ENCODE data around the gene ESR2.

ESR2 gene

GRCh38 chr14:64178814-64179213, 115.4 kb downstream of the ESR2 start:
- H3K4me3 ChIP-seq (ENCODE audit: low read depth, low read length) = no peak overlapping the region
- no peak overlapping the region for H2AFZ ChIP-seq
- no peak overlapping the region for H3K4me2 ChIP-seq (ENCODE audit: low read length)
- no peaks in the 10 kb centered on the region for H3K79me2 ChIP-seq
- no peaks in the 10 kb centered on the region for H3K4me1 ChIP-seq
- H3K9ac ChIP-seq = no peak overlapping the region
- no peak overlapping the region for H3K27ac ChIP-seq
- no peaks in the 10 kb centered on the region for H3K27me3 ChIP-seq (ENCODE audit: control insufficient read depth, insufficient read depth, low read length)
- no peaks in the 10 kb centered on the region for H3K9me3 ChIP-seq (ENCODE audit: control insufficient read depth, low read length)
- no peak for TF ChIP-seq CTCF (IDR thresholded peaks at IDR 0.05)
- no peaks in the 10 kb centered on the region for H3K36me3 ChIP-seq (ENCODE audit: control insufficient read depth, insufficient read depth, low read length)

- Histone ChIP-seq H3K4me2 (ENCODE audit: low read length) (no peak overlapping the region), H3K9me3 (ENCODE audit: control insufficient read depth, low read length) (no peaks in the 10 kb centered on the region), H3K4me3 (ENCODE audit: low read depth, low read length) (no peak overlapping the region), H3K27ac (no peak overlapping the region), H3K79me2 (no peaks in the 10 kb centered on the region), H3K9ac (no peak overlapping the region), H3K36me3 (ENCODE audit: control insufficient read depth, insufficient read depth, low read length) (no peaks in the 10 kb centered on the region), H2AFZ (no peak overlapping the region), H3K27me3 (ENCODE audit: control insufficient read depth, insufficient read depth, low read length) (no peaks in the 10 kb centered on the region), H3K4me1 (no peaks in the 10 kb centered on the region)
- TF ChIP-seq CTCF (IDR thresholded peaks at IDR 0.05) = no peak
Measured at GRCh38 chr14:64176330-64176729, 117.8 kb downstream of the ESR2 start.

GRCh38 chr14:64174922-64175782, 119.0 kb downstream of the ESR2 start:
- Histone ChIP-seq H3K36me3 (ENCODE audit: control insufficient read depth, insufficient read depth, low read length) (no peaks in the 10 kb centered on the region), H2AFZ (no peak overlapping the region), H3K9ac (no peak overlapping the region), H3K4me1 (no peaks in the 10 kb centered on the region), H3K79me2 (no peaks in the 10 kb centered on the region), H3K9me3 (ENCODE audit: control insufficient read depth, low read length) (no peaks in the 10 kb centered on the region), H3K4me3 (ENCODE audit: low read depth, low read length) (no peak overlapping the region), H3K27ac (no peak overlapping the region), H3K27me3 (ENCODE audit: control insufficient read depth, insufficient read depth, low read length) (no peaks in the 10 kb centered on the region), H3K4me2 (ENCODE audit: low read length) (no peak overlapping the region)
- no peak for TF ChIP-seq CTCF (IDR thresholded peaks at IDR 0.05)

GRCh38 chr14:64170181-64170580, 124.0 kb downstream of the ESR2 start:
- Histone ChIP-seq H2AFZ (no peak overlapping the region), H3K27me3 (ENCODE audit: control insufficient read depth, insufficient read depth, low read length) (no peaks in the 10 kb centered on the region), H3K9ac (no peak overlapping the region), H3K27ac (no peak overlapping the region), H3K4me1 (no peaks in the 10 kb centered on the region), H3K4me3 (ENCODE audit: low read depth, low read length) (no peak overlapping the region), H3K36me3 (ENCODE audit: control insufficient read depth, insufficient read depth, low read length) (no peaks in the 10 kb centered on the region), H3K79me2 (no peaks in the 10 kb centered on the region), H3K4me2 (ENCODE audit: low read length) (no peak overlapping the region), H3K9me3 (ENCODE audit: control insufficient read depth, low read length) (no peaks in the 10 kb centered on the region)
- TF ChIP-seq CTCF (IDR thresholded peaks at IDR 0.05) = no peak

GRCh38 chr14:64159588-64159987, 134.6 kb downstream of the ESR2 start:
- H3K4me1 ChIP-seq = no peaks in the 10 kb centered on the region
- no peak overlapping the region for H3K27ac ChIP-seq
- no peak overlapping the region for H3K9ac ChIP-seq
- no peak overlapping the region for H3K4me2 ChIP-seq (ENCODE audit: low read length)
- no peaks in the 10 kb centered on the region for H3K79me2 ChIP-seq
- H3K36me3 ChIP-seq (ENCODE audit: control insufficient read depth, insufficient read depth, low read length) = no peaks in the 10 kb centered on the region
- no peaks in the 10 kb centered on the region for H3K9me3 ChIP-seq (ENCODE audit: control insufficient read depth, low read length)
- TF ChIP-seq CTCF (IDR thresholded peaks at IDR 0.05) = no peak
- no peaks in the 10 kb centered on the region for H3K27me3 ChIP-seq (ENCODE audit: control insufficient read depth, insufficient read depth, low read length)
- H2AFZ ChIP-seq = no peak overlapping the region
- no peak overlapping the region for H3K4me3 ChIP-seq (ENCODE audit: low read depth, low read length)
